ENCODE results near the gene MMP24OS. TPM values are rescaled to one million over a fixed set of nuclear protein-coding genes. Genes with fewer than 3 reads are reported as not detected.
"Not testable (repeated sequence)": the region's sequence is repeated elsewhere in the genome, so short reads cannot be mapped to it uniquely, and the experiment has no call there.

MMP24OS gene
- 42.4 TPM for total RNA-seq
- long read RNA-seq, transcript MMP24OS-201 (2 exons, 867 nt), result major isoform, 17 of 31 reads
- long read RNA-seq, transcript MMP24OS-209 (2 exons, 712 nt), result minor isoform, 8 of 31 reads
- long read RNA-seq, partial matches to known transcripts, result 2 of 31 reads
- long read RNA-seq, other reads (novel, unspliced or antisense), result 3 of 31 reads

- DNase-seq (peak; percentile 95), ATAC-seq (ENCODE audit: poor library complexity) (peak; percentile 98)
- intact Hi-C loops (cut with DNase I), result no loop called here
Measured at GRCh38 chr20:35277531-35278395, at the start of gene MMP24OS. MMP24OS (minus strand) TSS chr20:35278122; CDS start chr20:35277929, 193 bp downstream.

- peak; percentile 69 for ATAC-seq (ENCODE audit: poor library complexity)
- no peak for DNase-seq
- intact Hi-C loops (cut with DNase I), result no loop called here
Measured at GRCh38 chr20:35327074-35327976, 49.4 kb upstream of the MMP24OS start.

- DNase-seq (no peak), ATAC-seq (ENCODE audit: poor library complexity) (no peak)
- intact Hi-C loops (cut with DNase I), result no loop called here
Measured at GRCh38 chr20:35326740-35327073, 48.8 kb upstream of the MMP24OS start.

GRCh38 chr20:35326021-35326739, 48.3 kb upstream of the MMP24OS start:
- DNase-seq, result no peak
- intact Hi-C loops (cut with DNase I), result no loop called here
- ATAC-seq (ENCODE audit: poor library complexity), result no peak

GRCh38 chr20:35325401-35325800, 47.5 kb upstream of the MMP24OS start:
- ATAC-seq (ENCODE audit: poor library complexity) (no peak), DNase-seq (no peak)
- intact Hi-C loops (cut with DNase I), result no loop called here

GRCh38 chr20:35320396-35321126, 42.6 kb upstream of the MMP24OS start:
- intact Hi-C loops (cut with DNase I), result no loop called here
- ATAC-seq (ENCODE audit: poor library complexity), result no peak
- no peak for DNase-seq

- DNase-seq, result no peak
- ATAC-seq (ENCODE audit: poor library complexity), result no peak
- intact Hi-C loops (cut with DNase I), result no loop called here
Measured at GRCh38 chr20:35319871-35320197, 41.9 kb upstream of the MMP24OS start.

GRCh38 chr20:35319192-35319870, 41.4 kb upstream of the MMP24OS start:
- intact Hi-C loops (cut with DNase I), result no loop called here
- no peak for DNase-seq
- no peak for ATAC-seq (ENCODE audit: poor library complexity)

- DNase-seq, result no peak
- intact Hi-C loops (cut with DNase I), result no loop called here
- ATAC-seq (ENCODE audit: poor library complexity), result peak; percentile 81
Measured at GRCh38 chr20:35318502-35319157, 40.7 kb upstream of the MMP24OS start.

- ATAC-seq (ENCODE audit: poor library complexity) (no peak), DNase-seq (no peak)
- intact Hi-C loops (cut with DNase I), result no loop called here
Measured at GRCh38 chr20:35317416-35318210, 39.7 kb upstream of the MMP24OS start.

GRCh38 chr20:35316086-35316485, 38.2 kb upstream of the MMP24OS start:
- ATAC-seq (ENCODE audit: poor library complexity) (no peak), DNase-seq (no peak)
- intact Hi-C loops (cut with DNase I), result no loop called here

GRCh38 chr20:35315632-35316020, 37.7 kb upstream of the MMP24OS start:
- ATAC-seq (ENCODE audit: poor library complexity); DNase-seq; intact Hi-C loops (cut with DNase I): not testable (repeated sequence)

GRCh38 chr20:35314816-35315631, 37.1 kb upstream of the MMP24OS start:
- intact Hi-C loops (cut with DNase I), result no loop called here
- no peak for DNase-seq
- ATAC-seq (ENCODE audit: poor library complexity), result no peak

GRCh38 chr20:35312318-35312717, 34.4 kb upstream of the MMP24OS start:
- no peak for ATAC-seq (ENCODE audit: poor library complexity)
- intact Hi-C loops (cut with DNase I), result no loop called here

GRCh38 chr20:35311822-35312221, 33.9 kb upstream of the MMP24OS start:
- intact Hi-C loops (cut with DNase I), result no loop called here
- DNase-seq, result no peak
- ATAC-seq (ENCODE audit: poor library complexity), result no peak

More at GRCh38 chr20:35312318-35312717, 34.4 kb upstream of the MMP24OS start:
- no peak for DNase-seq

GRCh38 chr20:35311409-35311808, 33.5 kb upstream of the MMP24OS start:
- ATAC-seq (ENCODE audit: poor library complexity) (no peak), DNase-seq (no peak)
- intact Hi-C loops (cut with DNase I), result no loop called here
